ENCODE measurements around the gene VSIG8.

GRCh38 chr1:159872891-159873290 is 10.4 kb upstream of the VSIG8 start:
- TF ChIP-seq, protein P1, sequence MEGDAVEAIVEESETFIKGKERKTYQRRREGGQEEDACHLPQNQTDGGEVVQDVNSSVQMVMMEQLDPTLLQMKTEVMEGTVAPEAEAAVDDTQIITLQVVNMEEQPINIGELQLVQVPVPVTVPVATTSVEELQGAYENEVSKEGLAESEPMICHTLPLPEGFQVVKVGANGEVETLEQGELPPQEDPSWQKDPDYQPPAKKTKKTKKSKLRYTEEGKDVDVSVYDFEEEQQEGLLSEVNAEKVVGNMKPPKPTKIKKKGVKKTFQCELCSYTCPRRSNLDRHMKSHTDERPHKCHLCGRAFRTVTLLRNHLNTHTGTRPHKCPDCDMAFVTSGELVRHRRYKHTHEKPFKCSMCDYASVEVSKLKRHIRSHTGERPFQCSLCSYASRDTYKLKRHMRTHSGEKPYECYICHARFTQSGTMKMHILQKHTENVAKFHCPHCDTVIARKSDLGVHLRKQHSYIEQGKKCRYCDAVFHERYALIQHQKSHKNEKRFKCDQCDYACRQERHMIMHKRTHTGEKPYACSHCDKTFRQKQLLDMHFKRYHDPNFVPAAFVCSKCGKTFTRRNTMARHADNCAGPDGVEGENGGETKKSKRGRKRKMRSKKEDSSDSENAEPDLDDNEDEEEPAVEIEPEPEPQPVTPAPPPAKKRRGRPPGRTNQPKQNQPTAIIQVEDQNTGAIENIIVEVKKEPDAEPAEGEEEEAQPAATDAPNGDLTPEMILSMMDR (IDR thresholded peaks at IDR 0.05; ENCODE audit: insufficient read depth, low read length), result no peak
- no peak for TF ChIP-seq GABPA (IDR thresholded peaks at IDR 0.05; ENCODE audit: low read depth)
- no peak for TF ChIP-seq POLR2AphosphoS5 (IDR thresholded peaks at IDR 0.05; ENCODE audit: low read depth)
